GM19468 (cell line): ENCODE results near the gene CA14.
"Not testable (repeated sequence)": the region's sequence is repeated elsewhere in the genome, so short reads cannot be mapped to it uniquely, and the experiment has no call there.

ENCODE experiments used
- ATAC-seq: cut with Tn5 transposase; IDR thresholded peaks from one replicate; pipeline ENCODE4 v1.9.1; 2021; ENCODE audit warnings: mild to moderate bottlenecking, moderate library complexity, moderate number of reproducible peaks; ENCODE audit not compliant: unreplicated experiment; ENCODE audit errors: extremely low read depth

CA14 gene

DNA sequence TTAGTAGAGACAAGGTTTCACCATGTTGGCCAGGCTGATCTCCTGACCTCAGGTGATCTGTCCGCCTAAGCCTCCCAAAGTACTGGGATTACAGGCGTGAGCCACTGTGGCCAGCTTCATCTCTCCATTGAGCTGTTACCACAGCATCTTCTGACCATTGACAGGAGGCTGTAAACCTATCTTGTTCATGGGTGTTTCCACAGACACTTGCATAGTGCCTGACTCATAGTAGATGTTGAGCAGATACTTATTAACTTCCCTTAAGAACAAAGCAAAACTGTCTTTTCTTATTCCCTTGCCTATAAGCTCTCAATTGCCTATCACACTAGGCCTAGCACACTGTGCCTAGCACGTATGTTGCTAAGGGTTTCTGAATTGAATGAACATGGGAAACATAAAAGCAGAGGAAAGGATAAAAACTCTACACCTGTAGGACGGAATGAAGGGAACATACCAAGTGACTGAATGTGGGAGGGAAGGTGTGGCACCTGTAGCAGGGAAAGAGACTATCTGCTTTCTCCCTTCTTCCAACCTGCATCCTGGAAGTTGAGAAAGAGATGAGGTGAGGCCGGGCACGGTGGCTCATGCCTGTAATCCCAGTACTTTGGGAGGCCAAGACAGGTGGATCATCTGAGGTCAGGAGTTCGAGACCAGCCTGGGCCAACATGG is 13.9 kb downstream of the CA14 start:
- ATAC-seq: no peak

DNA sequence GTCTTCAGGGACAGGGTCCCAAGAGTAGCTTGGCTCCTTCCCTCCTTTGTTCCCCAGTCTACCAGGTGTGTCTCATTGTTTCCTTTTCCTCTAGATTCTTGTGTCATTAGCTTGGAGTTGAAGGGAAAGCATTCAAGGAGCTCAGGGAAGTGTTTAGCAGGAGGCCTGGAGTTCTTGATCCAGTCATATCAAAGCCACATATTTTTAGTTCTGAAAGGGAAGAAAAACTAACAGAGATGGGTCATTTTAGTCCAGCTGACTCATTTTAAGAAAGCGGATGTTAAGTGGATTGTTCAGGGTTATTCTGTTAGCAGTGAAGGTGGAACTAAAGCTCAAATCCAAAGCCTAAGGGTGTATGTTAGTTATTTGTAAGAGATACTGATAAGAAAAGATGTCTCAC is 15.7 kb downstream of the CA14 start:
- ATAC-seq: no peak

DNA sequence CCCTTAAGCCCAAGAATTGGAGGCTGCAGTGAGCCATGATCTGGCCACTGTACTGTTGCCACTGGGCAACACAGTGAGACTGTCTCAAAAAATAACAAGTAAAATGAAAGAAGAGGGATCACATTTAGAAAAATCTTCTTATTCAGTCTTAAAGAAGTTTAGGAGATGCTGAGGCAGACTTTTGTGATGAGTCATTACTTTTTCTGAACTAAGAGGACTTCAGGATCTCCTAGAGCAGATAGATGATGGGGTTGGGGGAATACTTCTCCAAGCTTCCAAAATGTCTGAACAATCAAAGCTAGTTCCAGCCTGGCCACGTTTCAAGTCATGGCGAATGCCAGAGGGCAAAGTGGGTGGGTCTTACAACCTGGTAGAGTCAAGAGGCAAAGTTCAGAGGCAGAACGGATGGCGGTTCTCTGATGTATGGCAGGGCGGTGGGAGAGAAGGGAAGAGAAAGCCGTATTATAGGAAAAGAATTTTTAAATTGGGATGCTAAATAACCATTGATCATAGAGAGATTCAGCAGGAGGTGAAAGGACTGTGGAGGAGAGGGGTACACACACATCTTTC is 22.6 kb downstream of the CA14 start:
- ATAC-seq: no peak

DNA sequence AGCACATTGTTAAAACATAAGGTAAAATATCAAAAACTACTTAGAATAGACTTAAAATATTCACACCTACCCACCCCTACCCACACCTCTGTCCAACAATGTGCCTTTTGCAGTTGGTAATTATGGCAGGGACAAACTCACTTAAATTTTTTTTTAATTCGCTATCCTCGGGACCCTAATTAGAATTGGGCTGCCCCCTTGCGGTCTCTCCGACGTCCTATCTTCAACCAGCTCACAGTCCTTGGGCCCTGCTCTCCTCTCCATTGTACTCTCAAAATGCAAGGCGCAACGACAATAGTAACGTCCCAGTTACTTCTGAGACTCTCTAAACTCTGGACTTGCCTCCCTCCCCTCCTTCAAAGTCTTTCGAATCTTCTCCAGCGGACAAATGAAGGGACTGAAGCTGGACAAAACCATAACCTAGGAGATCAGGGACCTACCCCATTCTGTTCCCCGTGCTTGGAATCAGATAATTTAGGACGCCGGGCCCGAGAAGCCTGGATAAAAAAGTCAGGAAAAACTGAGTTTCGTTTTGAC is 23.7 kb downstream of the CA14 start:
- ATAC-seq: no peak

DNA sequence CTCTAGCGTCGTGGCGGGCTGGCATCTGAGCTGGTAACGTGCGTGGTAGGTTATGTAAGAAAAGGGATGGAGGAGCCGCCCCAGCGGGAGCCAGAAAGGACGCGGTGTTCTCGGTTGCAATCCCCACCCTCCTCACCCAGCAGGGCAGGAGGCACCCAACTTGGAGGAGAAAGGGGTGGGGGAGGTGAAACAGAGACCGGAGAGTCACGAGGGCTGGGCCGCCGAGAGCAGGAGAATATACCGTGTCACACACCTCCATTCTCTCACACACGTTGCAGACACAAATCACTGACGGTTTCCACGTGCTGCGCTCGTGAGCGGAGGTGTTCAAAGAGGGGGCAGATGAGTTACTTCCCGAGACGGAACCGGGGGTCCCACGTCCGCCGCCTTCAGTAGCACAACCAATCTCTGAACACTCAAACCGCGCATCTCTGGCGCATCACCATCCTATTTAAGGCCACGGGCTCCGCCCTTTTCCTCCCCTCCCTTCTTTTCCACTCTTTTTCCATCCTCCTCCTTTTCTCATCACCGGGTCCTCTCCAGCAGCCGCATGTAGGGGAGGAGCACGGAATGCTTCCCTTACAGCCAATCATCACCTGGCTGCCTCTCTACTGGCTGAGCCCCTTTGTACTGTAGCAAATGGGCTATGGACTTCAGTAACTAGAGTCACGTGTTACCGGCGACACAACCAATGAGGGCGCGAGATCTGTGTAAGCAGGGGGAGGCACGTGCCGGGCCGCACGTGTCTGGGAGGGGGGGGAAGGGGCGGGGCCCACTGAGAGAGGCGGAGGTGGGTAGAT is 24.4 kb downstream of the CA14 start, which contains the start of gene CIART:
Gene CIART (plus strand): TSS at position 797 of the 800 bp plus-strand sequence. CDS start 714 bp downstream, outside the sequence.
- ATAC-seq: peak; percentile 59

DNA sequence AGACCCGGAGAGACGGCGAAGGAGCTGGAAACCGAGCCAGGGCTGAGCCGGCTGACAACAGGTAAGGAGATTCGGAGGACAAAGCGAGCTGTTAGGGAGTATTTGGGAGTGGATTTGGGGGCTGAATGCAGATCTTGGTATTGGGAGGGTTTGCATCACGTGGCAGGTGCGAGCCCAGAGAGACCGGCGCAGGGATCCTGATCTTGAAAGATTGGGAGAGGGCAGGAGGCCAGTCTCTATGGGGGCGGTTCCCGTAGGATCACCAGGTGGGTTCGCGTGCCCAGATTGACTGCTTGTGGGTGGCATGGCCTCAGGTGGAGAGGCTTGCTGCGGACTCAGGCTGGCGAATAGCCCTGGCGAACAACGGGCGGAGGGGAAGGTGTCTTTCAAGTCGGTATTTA is 25.0 kb downstream of the CA14 start:
- ATAC-seq: no peak

DNA sequence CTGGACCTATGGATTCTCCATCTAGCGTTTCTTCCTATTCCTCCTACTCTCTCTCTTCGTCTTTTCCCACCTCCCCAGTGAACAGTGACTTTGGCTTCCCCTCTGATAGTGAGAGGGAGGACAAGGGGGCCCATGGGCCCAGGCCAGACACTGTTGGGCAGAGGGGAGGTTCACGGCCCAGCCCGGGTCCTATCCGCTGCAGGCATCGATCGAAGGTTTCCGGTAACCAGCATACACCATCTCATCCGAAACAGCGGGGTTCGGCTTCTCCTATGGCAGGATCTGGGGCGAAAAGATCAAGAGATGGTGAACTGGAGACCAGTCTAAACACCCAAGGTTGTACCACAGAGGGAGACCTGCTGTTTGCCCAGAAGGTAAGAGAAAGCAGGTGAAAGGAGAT is 25.7 kb downstream of the CA14 start:
- no peak for ATAC-seq

DNA sequence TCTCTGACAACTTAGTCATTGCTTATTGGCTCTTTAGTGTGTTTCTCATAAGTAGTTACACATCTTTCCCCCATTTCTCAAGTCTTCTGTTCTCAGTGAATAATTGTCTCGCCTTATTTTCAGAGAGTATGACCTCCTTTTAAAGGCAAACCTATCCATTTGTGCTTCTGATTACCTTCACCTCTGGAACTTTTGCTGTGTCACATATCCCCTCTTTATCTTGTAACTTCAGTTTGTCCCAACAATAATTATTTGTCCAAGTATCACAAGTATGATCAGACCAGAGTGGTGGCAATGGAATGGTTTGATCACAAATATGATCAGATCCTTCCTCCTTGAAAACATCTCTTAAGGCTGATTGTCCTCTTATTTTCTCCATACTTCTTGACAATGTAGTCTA is 30.8 kb downstream of the CA14 start:
- no peak for ATAC-seq

DNA sequence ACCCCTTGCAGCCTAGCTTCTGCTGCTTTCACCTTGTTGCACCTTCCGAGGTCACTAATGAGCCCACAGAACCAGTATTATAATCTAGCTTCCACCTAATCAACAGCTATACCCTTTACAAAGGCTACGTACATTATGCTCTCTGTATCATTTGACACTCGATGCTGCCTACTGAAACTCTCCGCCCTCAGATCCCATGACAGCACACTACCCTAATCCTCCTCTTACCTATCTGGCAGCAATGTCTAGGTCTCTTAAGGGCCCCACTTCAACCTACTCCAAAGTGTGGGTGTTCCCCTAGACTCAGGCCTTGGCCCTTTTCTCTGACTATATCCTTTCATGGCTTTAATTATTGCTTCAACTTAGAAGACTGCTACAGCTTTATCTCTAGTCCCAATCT is 31.2 kb downstream of the CA14 start:
- ATAC-seq: no peak

DNA sequence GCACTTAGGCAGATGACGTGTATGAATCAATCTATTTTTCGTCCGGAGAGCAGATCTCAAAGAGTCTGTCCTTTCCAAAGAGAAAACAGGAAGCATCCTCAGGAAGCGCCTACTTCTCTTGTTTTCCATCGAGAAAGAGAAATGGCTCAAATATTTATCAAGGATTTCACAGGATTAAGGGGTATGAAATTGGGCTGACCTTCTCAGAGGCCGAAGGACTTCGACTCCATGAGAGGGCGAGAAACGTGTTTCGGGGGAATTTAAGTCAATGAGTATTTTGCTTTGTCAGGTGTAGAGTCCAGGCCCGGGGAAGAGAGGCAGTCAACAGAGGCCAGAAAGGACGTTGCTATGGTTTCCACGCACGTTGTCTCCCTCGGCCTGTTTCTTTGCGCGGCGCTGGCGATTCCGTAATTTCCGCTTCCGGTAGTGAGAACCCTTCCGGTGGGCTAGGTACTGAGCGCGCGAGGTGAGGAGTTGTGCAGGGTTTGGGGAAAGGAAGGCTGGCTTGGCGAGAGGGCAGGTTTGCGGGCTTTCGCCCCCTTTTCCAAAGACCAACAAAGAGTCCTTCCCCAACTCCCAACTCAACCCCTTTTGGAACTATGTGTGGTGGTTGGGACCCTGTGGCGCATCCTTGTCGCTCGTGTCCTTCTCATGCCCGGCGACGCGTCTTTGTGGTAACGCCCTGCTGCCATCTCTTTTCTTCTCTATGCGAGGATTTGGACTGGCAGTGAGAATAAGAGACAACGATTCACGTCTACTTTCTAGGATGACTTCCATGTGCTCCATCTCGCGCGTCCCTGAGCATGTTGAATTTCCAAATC is 36.1 kb downstream of the CA14 start, which contains the start of gene MRPS21:
Gene MRPS21 (plus strand): TSS at position 429 of the 821 bp plus-strand sequence. CDS start 506 bp downstream, outside the sequence.
- peak; percentile 92 for ATAC-seq

DNA sequence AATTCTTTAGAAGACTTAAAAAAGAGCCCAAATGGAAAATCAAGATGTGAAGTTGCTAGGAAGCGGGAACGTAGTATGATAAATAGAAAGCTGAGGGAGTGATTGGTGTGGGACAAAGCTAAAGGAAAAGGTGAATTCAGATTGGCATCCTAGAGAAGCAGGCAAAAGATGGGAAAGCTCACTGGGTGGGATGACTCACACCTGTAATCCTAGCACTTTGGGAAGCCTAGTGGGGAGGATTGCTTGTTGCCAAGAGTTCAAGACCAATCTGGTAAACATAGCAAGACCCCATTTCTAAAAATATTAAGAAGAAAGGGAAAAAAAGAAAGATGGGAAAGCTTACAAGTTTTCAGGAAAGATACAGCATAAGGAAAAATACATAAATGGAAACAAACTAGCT is 37.9 kb downstream of the CA14 start:
- no peak for ATAC-seq

DNA sequence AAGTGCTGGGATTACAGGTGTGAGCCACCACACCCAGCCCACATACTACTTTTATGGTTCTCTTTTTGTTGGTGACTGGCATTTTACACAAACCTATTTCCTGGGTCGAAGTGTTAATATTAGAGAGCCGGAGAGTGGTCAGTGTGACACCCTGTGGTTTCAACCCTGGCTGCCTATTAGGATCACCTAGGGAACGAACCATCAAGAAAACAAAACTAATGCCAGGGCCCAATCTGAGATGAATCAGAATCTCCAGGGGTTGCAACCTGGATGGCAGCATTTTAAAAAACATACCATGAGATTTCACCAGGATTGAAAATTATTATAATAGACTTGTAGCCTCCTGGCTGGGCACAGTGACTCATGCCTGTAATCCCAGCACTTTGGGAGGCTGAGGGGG is 42.1 kb downstream of the CA14 start:
- ATAC-seq: no peak

DNA sequence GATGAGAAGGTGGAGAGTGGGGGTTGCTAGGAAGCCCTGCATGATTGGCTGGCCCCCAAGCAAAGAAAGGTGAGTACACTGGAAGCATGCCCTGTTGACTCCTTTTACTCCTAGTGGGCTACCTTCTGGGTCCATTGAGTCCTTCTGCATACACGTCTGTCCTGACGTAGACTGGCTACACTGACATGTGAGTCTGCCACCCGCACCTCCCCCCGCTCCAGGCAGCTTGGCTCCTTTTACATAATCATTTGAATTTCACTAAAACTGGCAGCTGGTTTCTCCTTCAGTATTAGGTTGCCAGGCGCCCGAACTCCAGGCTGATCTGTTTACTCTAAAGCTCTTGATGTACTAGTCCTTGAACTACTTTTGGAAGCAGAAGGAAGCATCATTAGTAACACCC is 44.8 kb downstream of the CA14 start:
- no peak for ATAC-seq

DNA sequence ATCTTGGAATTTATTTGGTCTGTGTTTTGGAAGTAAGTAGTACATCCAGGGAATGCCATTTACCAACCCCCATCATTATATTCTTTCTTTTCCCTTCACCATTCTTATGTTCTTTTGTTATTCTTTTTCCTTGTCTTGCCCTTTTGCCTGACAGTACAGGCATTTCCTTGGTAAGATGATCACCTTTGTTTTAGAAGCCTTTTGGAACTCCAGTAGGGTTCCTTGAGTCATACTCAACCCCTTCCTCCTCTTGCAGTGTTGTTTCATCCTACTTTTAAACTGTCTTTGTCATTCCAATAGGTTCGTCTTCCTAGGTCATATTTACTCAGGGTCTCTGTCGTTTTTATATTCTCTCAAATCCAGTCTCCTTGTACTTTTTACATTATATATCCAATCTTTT is 45.3 kb downstream of the CA14 start:
- ATAC-seq: no peak

DNA sequence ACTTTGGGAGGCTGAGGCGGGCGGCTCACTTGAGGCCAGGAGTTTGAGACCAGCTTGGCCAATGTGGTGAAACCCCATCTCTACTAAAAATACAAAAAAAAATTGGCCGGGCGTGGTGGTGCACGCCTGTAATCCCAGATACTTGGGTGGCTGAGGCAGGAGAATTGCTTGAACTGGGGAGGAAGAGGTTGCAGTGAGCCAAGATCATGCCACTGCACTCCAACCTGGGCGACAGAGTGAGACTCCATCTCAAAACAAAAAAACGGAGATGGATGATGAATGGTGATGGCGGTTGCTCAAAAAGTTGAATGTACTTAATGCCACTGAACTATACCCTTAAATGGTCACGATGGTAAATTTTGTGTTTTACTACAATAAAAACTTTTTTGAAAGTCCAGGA is 51.0 kb downstream of the CA14 start:
- ATAC-seq: not testable (repeated sequence)

DNA sequence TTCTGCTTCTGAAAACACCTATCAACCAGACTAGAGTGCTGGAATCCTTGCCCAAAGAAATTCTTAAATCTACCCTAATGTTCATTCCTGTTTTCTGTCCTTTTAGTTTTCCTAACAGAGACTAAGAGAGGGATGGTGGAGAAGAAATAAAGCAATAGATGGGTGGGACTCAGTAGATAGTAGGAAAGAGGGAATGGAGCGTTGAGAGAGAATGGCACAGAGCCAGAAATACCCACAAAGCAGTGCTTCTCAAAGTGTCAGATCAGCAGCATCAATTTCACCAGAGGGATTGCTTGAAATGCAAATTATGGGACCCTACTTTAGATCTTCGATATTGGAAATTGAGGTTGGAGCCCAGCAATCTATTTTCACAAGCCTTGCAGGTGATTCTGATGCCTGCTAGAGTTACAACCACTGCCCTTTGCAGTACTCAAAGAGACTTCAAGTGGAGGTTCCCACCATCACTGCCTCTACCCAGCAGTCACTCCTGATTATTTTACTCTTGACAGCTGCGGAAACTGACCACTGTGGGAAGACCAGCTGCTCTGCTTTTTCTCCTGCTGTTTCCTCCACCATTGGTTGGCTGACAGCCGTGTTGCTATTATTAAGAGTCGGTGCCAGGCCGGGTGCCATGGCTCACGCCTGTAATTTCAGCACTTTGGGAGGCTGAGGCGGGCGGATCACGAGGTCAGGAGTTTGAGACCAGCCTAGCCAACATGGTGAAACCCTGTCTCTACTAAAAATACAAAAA is 52.4 kb downstream of the CA14 start:
- no peak for ATAC-seq

DNA sequence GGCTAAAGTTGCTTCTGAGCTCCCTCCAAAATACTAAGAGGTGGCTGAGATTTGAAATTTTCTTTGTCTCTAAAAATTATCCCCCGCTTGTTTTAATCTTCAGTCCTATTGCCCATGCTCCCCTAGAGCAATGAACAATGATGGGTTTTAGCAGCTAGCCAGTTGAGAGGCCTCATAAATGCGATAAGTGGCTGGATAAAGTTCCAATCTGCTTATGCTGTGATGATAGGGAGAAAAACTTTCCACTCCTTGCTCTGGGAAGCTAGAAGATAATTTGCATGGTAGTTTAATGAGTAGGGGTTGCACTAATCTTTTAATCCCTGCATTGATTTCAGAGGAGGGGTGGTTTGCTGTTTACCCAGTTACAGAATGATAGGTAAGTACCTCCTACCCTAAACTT is 54.2 kb downstream of the CA14 start:
- no peak for ATAC-seq
